Subcutaneous adipose tissue (tissue), 4 donors: Measurements from ENCODE around the gene CTRB2. TPM values are rescaled to one million over a fixed set of nuclear protein-coding genes. Genes with fewer than 3 reads are reported as not detected.

Source experiments
- CTCF ChIP-seq: fragments of 450-650 bp; IDR thresholded peaks from one replicate; pipeline ENCODE4 v1.5.1; 2016; ENCODE audit warnings: low read depth, mild to moderate bottlenecking, control low read depth, antibody characterized with exemption, moderate library complexity
- total RNA-seq, 4 donors: library from RNA; depleted of rRNA; stranded (reverse); fragments of >200 nt; gene quantifications; one replicate each; pipeline ENCODE4 v1.1.0, GENCODE V29; 2016

The CTRB2 gene
- total RNA-seq, 4 donors from 2014 or later = not detected

- no peak for TF ChIP-seq CTCF
These were observed 43.9 kb upstream of the CTRB2 start for GRCh38 chr16:75250809-75251279.

DNA sequence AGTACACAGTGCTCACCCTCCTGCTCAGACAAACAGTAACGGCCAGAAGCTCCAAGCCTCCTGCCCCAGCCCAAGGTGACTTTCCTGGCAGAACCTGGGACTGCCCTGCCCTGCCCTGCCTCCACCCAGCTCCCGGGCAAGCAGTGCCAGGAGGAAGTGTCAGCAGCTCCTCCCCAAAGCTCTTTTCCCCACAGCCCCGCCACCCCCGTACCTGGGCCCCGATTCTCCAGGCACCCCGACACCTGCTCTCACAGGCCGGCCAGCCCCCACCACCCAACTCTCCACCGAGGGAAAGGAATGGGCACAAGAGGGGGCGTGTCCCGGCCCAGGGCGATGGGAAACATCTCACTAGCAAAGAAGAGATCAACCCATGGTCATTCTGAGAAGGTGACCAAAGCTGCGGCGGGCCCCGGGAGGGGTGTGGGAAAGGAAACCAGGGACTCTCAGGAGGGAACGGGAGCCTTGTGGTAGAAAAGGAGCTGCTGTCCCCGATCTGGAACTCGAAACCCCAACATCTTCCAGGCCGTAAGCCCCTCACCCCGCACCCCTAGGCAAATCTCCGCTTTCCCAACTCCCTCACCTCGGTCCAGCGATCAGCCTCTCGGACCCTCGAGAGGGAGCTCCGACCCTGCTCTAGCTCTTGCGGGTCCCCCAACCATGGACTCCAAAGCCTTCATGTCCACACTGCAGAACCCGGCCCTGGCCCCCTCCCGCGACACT lies 43.3 kb upstream of the CTRB2 start:
- no peak for TF ChIP-seq CTCF

DNA sequence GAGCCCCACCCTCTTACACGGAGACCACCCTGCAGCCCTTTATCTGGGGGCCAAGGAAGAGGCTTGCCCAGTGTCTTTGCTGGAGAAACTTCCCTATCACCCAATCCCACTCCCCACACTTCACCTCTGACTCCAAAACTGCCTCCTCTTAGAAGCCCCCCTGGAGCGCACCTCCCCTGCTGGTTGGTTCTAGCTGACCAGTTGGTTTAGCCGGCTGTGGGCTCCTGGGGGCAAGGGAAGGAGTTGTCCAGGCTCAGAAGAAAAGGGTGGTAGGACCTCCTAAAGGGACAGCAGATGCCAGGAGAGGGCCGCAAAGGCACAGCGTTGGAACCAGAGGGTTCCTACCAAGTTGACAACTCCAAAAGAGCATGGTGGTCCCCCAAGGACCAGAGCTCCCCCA lies 42.5 kb upstream of the CTRB2 start:
- no peak for TF ChIP-seq CTCF

GRCh38 chr16:75248536-75249380 lies 41.8 kb upstream of the CTRB2 start:
- no peak for TF ChIP-seq CTCF

DNA sequence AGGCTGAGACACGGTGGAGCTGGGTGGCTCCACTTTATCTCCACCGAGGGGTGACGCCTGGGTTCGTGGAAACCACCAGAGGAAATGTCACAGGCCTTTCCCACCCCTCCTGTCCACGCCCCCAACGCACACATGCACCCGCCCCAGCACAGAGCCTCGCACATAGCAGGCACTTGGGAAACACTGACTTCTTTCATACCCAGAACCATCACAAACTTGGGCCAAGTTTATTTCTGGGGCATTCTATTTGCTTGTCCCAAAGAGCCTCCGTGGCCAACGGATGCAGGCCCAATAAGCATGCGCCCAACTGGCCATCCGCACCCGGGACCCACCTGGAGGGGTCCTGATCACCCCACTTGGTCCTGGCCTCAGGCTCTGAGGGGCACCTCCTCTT lies 41.2 kb upstream of the CTRB2 start:
- no peak for TF ChIP-seq CTCF

DNA sequence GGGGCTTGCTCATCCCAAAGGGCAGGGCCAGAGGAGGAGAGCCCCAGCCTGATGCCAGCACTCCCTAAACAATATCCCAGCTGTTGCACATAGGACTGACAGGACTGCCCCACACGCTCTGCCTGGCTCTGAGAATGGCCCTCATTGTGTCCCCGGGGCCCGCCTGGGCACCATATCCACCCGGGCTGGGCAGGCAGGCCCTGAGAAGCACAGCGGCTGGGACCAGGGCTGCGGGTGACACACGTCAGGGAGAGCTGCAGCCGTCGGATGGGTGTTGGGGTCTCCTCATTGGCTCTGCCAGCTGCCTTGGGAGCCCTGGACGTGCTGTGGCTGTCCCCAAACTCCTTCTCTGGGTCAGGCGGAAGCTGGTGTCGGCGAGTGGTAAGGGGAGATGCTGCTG lies 40.3 kb upstream of the CTRB2 start:
- TF ChIP-seq CTCF = no peak

DNA sequence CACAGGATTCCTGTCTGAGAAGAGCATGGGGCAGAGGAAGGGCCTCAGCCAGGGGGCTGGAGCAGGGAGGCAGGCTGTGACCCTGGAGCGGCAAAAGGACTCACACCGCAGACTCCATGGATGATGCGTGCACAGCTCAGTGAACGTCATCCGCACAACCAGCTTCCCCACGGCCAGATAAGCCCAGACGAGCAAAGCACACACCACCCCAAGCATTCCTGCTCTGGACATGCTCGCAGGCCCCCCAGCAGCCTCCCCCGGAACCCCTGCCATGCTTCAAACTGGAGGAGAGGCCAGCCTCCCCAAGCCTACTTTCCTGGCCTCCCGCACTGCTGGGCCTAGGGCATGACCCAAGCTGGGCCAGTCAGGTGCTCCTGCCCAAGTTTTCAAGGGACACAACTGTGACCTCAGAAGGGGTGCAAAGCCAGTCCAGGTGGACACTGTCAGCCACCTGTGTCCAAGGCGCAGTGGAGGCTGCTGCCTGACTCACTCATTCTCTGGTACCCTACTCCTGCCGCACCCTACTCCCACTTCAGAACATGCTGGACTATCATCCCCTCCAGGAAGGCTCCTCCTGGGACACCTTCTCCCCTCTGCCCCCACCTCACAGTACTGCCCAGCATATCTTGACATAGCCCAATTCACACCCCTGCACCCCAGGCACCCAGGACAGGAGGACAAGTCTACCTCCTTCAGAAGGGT lies 39.7 kb upstream of the CTRB2 start:
- TF ChIP-seq CTCF = no peak
